Activated B cell treated with CpG ODN at 0.5 μM for 24 hours (primary cell): ENCODE results near the gene MFNG. TPM values are rescaled to one million over a fixed set of nuclear protein-coding genes. Genes with fewer than 3 reads are reported as not detected.

ENCODE experiments used
- ATAC-seq: fragments of 200-7000 bp; cut with Tn5 transposase; one replicate; pipeline ENCODE4 v1.10.0; 2021; ENCODE audit warnings: low read depth, mild to moderate bottlenecking, moderate library complexity
- CTCF ChIA-PET: fragments of 350-600 bp; sonication (Branson Sonifier 250); formaldehyde crosslinking; loops from one replicate; lab custom pipeline; 2021; ENCODE audit warnings: antibody characterized with exemption; lab: Charles Lee
- POLR2A ChIA-PET: fragments of 350-600 bp; sonication (Branson Sonifier 250); formaldehyde crosslinking; loops from one replicate; lab custom pipeline; 2021; ENCODE audit warnings: antibody characterized with exemption; lab: Charles Lee
- DNase-seq: peaks from one replicate; pipeline ENCODE4 v3.0.0; 2022
- H3K27ac Mint-ChIP-seq: one replicate; pipeline ENCODE4 v1.8.0; 2020; ENCODE audit warnings: mixed read lengths
- H3K27me3 Mint-ChIP-seq: one replicate; pipeline ENCODE4 v1.8.0; 2021; ENCODE audit warnings: mixed read lengths
- H3K36me3 Mint-ChIP-seq: one replicate; pipeline ENCODE4 v1.8.0; 2021; ENCODE audit warnings: low read depth, mixed read lengths
- H3K4me1 Mint-ChIP-seq: one replicate; pipeline ENCODE4 v1.8.0; 2021; ENCODE audit warnings: mixed read lengths
- H3K4me3 Mint-ChIP-seq: one replicate; pipeline ENCODE4 v1.8.0; 2020; ENCODE audit warnings: mild to moderate bottlenecking, mixed read lengths
- H3K9me3 Mint-ChIP-seq: one replicate; pipeline ENCODE4 v1.8.0; 2020; ENCODE audit warnings: mixed read lengths
- CTCF ChIP-seq: fragments of 200-600 bp; IDR thresholded peaks from one replicate; pipeline ENCODE4 v1.8.0; 2022; ENCODE audit warnings: antibody characterized with exemption, mild to moderate bottlenecking
- intact Hi-C: fragments of 100-400 bp; cut with micrococcal nuclease; formaldehyde crosslinking; loops from one replicate; pipeline ENCODE4 v1.15.1; 2024
- total RNA-seq: library from RNA; stranded (reverse); gene quantifications from 2 replicates; pipeline ENCODE4 v1.2.3, GENCODE V29; 2022

MFNG gene
- total RNA-seq, 1 donor from 2014 or later, result 90.6 TPM

GRCh38 chr22:37425800-37426705, 60.1 kb downstream of the MFNG start:
- Mint-ChIP-seq H3K27ac (no peak overlapping the region), H3K4me3 (peak overlapping the region; percentile 41), H3K27me3 (peaks cover 70% of the 10 kb centered on the region), H3K4me1 (peaks cover 18% of the 10 kb centered on the region), H3K36me3 (no peaks in the 10 kb centered on the region), H3K9me3 (no peaks in the 10 kb centered on the region)
- no peak for TF ChIP-seq CTCF
- intact Hi-C loops, result no loop called here
- DNase-seq (no peak), ATAC-seq (peak; percentile 28)
- ChIA-PET POLR2A (no interaction called here), CTCF (no interaction called here)

- peak overlapping the region; percentile 28 for H3K4me3 Mint-ChIP-seq
- no peak for TF ChIP-seq CTCF
- ChIA-PET CTCF (no interaction called here), POLR2A (no interaction called here)
- H3K27me3 Mint-ChIP-seq, result peaks cover 70% of the 10 kb centered on the region
- H3K27ac Mint-ChIP-seq, result no peak overlapping the region
- H3K36me3 Mint-ChIP-seq, result no peaks in the 10 kb centered on the region
- H3K4me1 Mint-ChIP-seq, result peaks cover 21% of the 10 kb centered on the region
- DNase-seq, result no peak
- ATAC-seq, result no peak
- H3K9me3 Mint-ChIP-seq, result no peaks in the 10 kb centered on the region
- intact Hi-C loops, result no loop called here
These were observed 60.8 kb downstream of the MFNG start for GRCh38 chr22:37425369-37425768.

- Mint-ChIP-seq H3K4me1 (peaks cover 29% of the 10 kb centered on the region), H3K27me3 (peaks cover 68% of the 10 kb centered on the region), H3K27ac (no peak overlapping the region), H3K9me3 (no peaks in the 10 kb centered on the region), H3K4me3 (no peak overlapping the region), H3K36me3 (no peaks in the 10 kb centered on the region)
- intact Hi-C loops, result no loop called here
- POLR2A ChIA-PET, result no interaction called here
- ATAC-seq, result no peak
- no peak for TF ChIP-seq CTCF
- no peak for DNase-seq
- CTCF ChIA-PET, result interaction anchor here (1.2 kb wide), 1 partner anchor 106 kb away, joined by 3 read pairs; no protein-coding TSS in a partner anchor
These were observed 62.9 kb downstream of the MFNG start for GRCh38 chr22:37423283-37423682.

- peaks cover 71% of the 10 kb centered on the region for H3K27me3 Mint-ChIP-seq
- intact Hi-C loops, result no loop called here
- no peak for TF ChIP-seq CTCF
- H3K4me1 Mint-ChIP-seq, result peaks cover 27% of the 10 kb centered on the region
- H3K36me3 Mint-ChIP-seq, result no peaks in the 10 kb centered on the region
- ATAC-seq (no peak), DNase-seq (no peak)
- H3K4me3 Mint-ChIP-seq, result no peak overlapping the region
- ChIA-PET CTCF (no interaction called here), POLR2A (no interaction called here)
- H3K27ac Mint-ChIP-seq, result no peak overlapping the region
- H3K9me3 Mint-ChIP-seq, result no peaks in the 10 kb centered on the region
These were observed 64.7 kb downstream of the MFNG start for GRCh38 chr22:37421468-37421877.

- ChIA-PET POLR2A (no interaction called here), CTCF (no interaction called here)
- no peaks in the 10 kb centered on the region for H3K9me3 Mint-ChIP-seq
- intact Hi-C loops, result no loop called here
- H3K4me3 Mint-ChIP-seq, result peak overlapping the region; percentile 83
- H3K4me1 Mint-ChIP-seq, result peaks cover 28% of the 10 kb centered on the region
- H3K27me3 Mint-ChIP-seq, result peaks cover 72% of the 10 kb centered on the region
- H3K27ac Mint-ChIP-seq, result no peak overlapping the region
- DNase-seq, result no peak
- no peak for TF ChIP-seq CTCF
- no peaks in the 10 kb centered on the region for H3K36me3 Mint-ChIP-seq
- no peak for ATAC-seq
These were observed 65.3 kb downstream of the MFNG start for GRCh38 chr22:37420686-37421467.
